AG04449 (cell line): ENCODE measurements around the gene CD300A.

Experiments used
- CTCF ChIA-PET: fragments of 350-600 bp; formaldehyde crosslinking; extraction: SDS; loops from one replicate; lab custom pipeline; 2021; ENCODE audit warnings: antibody characterized with exemption; lab: Yijun Ruan, JAX
- POLR2A ChIA-PET: fragments of 400-600, 350-600 bp; formaldehyde crosslinking; extraction: SDS; loops from one replicate; lab custom pipeline; 2020; ENCODE audit warnings: antibody characterized with exemption, inconsistent platforms; lab: Yijun Ruan, JAX
- DNase-seq: peaks from one replicate; pipeline ENCODE4 v3.0.0-alpha.2; 2010; ENCODE audit warnings: low read depth, low spot score
- H3K4me3 ChIP-seq: 2 replicates; pipeline ENCODE4 v1.5.1; 2011; ENCODE audit warnings: low read depth, mild to moderate bottlenecking, control low read depth, low read length
- TF ChIP-seq, protein P1 (sequence below): IDR thresholded peaks from one replicate; pipeline ENCODE4 v1.5.1; 2011; ENCODE audit warnings: mild to moderate bottlenecking, moderate library complexity, low read length, control low read depth, inconsistent platforms; ENCODE audit not compliant: insufficient read depth; ENCODE audit errors: missing control alignments

Gene CD300A

DNA sequence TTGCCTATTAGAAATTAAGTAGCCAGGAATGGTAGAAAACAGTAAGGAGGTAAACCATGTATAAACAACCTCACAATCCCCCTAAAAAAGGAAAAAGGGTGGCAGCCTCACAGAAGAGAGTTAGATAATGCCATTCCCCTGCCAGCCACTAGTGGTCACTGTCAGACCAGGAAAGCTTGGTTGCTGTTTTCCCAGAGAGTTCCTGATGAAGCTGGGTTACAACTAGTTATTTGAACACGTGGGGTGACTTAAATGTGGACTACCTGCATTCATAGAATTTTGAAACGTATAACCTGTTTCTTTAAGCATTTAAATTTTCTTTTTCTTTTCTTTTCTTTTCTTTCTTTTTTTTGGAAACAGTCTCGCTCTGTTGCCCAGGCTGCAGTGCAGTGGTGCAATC, 28.7 kb upstream of the CD300A start:
- ChIA-PET CTCF (interaction anchor here (1.5 to 2.3 kb wide), 2 partner anchors 10 to 16 kb away, joined by 3 to 5 read pairs; no protein-coding TSS in a partner anchor), POLR2A (no interaction called here)
- DNase-seq, result no peak

DNA sequence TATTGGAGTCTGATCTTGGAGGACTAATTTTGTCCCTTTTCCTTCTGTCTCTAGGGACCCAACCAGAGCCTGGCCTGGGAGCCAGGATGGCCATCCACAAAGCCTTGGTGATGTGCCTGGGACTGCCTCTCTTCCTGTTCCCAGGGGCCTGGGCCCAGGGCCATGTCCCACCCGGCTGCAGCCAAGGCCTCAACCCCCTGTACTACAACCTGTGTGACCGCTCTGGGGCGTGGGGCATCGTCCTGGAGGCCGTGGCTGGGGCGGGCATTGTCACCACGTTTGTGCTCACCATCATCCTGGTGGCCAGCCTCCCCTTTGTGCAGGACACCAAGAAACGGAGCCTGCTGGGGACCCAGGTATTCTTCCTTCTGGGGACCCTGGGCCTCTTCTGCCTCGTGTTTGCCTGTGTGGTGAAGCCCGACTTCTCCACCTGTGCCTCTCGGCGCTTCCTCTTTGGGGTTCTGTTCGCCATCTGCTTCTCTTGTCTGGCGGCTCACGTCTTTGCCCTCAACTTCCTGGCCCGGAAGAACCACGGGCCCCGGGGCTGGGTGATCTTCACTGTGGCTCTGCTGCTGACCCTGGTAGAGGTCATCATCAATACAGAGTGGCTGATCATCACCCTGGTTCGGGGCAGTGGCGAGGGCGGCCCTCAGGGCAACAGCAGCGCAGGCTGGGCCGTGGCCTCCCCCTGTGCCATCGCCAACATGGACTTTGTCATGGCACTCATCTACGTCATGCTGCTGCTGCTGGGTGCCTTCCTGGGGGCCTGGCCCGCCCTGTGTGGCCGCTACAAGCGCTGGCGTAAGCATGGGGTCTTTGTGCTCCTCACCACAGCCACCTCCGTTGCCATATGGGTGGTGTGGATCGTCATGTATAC, 26.5 kb upstream of the CD300A start:
- POLR2A ChIA-PET, result no interaction called here
- CTCF ChIA-PET, result interaction anchor here (1.6 kb wide), 1 partner anchor 17 kb away, joined by 4 read pairs; no protein-coding TSS in a partner anchor
- no peak overlapping the region for H3K4me3 ChIP-seq
- TF ChIP-seq, protein P1, sequence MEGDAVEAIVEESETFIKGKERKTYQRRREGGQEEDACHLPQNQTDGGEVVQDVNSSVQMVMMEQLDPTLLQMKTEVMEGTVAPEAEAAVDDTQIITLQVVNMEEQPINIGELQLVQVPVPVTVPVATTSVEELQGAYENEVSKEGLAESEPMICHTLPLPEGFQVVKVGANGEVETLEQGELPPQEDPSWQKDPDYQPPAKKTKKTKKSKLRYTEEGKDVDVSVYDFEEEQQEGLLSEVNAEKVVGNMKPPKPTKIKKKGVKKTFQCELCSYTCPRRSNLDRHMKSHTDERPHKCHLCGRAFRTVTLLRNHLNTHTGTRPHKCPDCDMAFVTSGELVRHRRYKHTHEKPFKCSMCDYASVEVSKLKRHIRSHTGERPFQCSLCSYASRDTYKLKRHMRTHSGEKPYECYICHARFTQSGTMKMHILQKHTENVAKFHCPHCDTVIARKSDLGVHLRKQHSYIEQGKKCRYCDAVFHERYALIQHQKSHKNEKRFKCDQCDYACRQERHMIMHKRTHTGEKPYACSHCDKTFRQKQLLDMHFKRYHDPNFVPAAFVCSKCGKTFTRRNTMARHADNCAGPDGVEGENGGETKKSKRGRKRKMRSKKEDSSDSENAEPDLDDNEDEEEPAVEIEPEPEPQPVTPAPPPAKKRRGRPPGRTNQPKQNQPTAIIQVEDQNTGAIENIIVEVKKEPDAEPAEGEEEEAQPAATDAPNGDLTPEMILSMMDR, result no peak
- no peak for DNase-seq

More for the DNA sequence above, 28.7 kb upstream of the CD300A start:
- TF ChIP-seq, protein P1, result peak; percentile 43
- no peak overlapping the region for H3K4me3 ChIP-seq

DNA sequence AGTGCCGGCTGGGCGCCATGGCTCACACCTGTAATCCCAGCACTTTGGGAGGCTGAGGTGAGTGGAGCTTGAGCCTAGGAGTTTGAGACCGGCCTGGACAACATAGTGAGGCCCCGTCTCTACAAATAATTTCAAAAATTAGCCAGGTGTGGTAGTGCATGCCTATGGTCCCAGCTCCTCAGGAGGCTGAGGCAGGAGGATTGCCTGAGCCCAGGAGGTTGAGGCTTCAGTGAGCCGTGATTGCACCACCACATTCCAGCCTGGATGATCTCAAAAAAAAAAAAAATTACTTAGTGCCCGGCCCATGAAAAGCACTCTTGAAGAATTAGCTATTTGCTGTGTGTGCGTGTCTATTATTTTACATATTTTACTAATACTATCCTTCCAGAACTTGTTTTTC, 24.9 kb upstream of the CD300A start:
- POLR2A ChIA-PET, result no interaction called here
- no peak for DNase-seq
- no peak overlapping the region for H3K4me3 ChIP-seq
- TF ChIP-seq, protein P1, result no peak
- CTCF ChIA-PET, result interaction anchor here (1.6 kb wide), 1 partner anchor 16 kb away, joined by 4 read pairs; no protein-coding TSS in a partner anchor

DNA sequence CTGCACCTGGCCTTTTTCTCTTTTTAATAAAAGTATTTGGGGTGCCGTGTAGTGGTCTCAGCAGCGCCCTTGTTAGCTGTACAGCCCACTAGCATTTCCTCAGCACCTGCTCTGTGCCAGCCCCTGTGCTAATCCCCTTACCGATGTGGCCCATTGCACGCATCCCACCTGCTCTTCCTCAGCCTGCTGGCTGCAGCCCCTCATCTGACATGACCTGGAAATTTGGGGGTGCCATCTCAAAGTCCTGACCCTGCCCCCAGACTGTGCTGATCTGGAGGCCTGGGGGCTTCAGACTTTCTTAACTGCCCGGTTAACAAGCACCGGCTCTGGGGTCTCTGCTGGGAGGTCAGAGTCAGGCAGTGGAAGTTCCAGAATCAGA, 24.2 kb upstream of the CD300A start:
- DNase-seq, result no peak
- POLR2A ChIA-PET, result no interaction called here
- CTCF ChIA-PET, result no interaction called here
- no peak overlapping the region for H3K4me3 ChIP-seq
- TF ChIP-seq, protein P1, result no peak

DNA sequence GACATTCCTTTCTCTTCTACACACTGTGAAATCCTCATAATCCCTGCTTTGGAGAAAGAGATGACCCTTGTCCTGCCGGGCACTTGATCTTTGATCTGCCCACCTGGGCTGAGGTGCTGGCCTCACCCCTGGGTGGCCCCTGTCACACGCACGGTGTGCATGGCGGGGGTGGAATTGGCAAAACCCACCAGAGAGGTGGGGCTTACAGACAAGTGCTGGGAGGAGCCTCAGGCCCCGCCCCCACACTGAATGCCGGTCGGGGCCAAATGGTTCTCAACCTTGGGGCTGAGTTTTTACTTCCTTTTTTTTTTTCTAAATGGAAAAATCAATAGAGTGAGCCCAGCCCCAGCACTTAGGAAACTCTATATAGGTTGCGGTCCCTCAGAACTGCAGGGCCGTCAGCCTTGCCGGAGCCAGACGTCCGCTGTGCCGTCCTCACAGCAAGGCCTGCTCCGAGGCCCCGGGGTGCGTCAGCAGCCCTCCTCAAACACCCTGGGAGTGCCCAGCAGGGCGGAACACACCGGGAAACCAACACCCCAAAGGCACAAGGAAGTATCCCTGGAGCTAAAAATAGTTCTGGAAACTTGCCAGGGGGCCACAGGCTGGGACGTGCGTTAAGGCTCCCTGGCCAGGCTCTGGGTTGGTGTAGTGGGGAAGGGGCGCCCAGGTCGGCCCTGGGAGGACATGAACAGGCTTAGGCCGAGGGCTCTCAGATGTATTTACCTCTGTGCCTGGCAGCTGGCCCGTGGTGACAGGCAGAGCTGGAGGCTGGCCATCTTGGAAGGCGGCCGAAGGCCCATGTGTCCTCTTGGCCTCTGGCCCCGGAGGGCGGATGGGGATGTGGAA, 23.5 kb upstream of the CD300A start:
- ChIA-PET POLR2A (no interaction called here), CTCF (no interaction called here)
- TF ChIP-seq, protein P1, result no peak
- no peak overlapping the region for H3K4me3 ChIP-seq
- DNase-seq, result no peak
